IPS DF 19.7 (cell line): ENCODE measurements around the gene TUBB3.

Experiments used
- DNase-seq: peaks from one replicate; pipeline ENCODE4 v3.0.0-alpha.2; 2013; ENCODE audit warnings: low read depth, low spot score

The TUBB3 gene

DNA sequence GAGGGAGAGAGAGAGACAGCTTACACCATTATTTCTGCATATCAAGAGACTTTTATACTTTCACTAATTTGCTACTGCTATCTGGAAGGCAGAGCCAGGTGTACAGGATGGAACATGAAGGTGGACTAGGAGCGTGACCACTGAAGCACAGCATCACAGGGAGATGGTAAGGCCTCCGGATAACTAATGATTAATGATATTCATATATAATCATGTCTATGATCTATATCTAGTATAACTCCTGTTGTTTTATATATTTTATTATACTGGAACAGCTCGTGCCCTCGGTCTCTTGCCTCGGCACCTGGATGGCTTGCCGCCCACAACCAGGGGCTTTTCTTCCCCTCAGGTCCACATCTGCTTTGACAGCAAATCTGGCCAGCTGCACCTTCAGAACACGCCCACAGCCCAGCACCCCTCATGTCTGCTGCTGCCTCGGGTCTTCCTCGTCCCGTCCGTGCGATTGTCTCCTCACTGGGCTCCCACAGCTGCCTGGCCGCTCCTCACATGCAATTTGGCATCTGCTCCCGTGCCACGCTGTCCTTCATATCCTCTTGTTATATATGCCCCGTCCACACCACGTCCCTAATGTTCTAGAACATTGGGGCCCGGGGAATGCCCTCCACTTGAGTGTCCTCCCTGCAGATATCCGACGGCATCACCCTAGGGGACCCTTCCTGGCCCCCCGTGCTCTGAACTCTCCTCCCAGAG lies 15.2 kb downstream of the TUBB3 start:
- DNase-seq = no peak

DNA sequence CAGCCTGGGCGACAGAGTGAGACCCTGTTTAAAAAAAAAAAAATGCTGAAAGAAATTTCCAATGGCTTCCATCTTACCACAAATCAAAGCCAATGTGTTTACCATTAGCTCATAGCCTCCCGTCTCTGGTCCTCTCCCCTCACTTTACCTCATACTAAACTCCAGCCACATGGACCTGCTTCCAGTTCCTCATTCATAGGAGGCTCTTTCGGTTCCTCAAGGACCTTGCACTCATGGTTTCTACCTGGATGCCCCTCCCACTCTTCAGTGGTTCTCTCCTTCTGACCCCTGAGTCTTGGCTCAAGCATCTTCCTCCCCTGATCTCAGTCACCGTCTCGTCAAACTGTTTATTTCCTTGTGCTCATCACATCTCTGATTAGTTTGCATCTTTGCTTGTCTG lies 21.6 kb downstream of the TUBB3 start:
- DNase-seq = no peak

DNA sequence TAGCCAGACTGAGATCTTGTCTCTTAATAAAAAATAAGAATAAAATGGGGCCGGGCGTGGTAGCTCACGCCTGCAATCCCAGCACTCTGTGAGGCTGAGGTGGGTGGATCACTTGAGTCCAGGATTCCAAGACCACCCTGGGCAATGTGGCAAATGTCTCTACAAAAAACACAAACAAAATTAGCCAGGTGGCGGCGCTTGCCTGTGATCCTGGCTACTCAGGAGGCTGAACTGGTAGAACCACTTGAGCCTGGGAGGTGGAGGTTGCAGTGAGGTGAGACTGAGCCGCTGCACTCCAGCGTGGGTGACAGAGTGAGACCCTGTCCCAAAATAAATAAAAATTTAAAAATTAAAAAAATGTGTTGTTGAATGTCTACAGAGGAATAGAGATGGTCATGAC lies 22.5 kb downstream of the TUBB3 start:
- DNase-seq = no peak

DNA sequence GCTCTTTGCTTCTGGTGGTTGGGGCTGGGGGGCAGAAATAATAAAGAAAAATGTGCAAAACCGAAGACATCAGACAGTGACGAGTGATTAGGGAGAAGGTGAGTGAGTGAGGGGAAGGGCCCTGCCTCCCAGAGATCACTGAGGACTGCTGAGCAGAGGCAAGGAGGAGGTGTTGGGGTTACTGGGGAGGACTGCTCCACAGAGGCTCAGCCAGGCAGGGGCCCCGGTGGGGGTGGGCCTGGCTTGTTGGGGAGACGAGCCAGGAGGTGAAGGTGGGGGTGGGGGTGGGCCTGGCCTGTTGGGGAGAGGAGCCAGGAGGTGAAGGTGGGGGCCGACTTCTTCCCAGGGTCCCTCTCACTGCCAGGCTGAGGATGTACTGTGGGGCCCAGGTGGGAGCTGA lies 23.4 kb downstream of the TUBB3 start:
- DNase-seq = no peak

DNA sequence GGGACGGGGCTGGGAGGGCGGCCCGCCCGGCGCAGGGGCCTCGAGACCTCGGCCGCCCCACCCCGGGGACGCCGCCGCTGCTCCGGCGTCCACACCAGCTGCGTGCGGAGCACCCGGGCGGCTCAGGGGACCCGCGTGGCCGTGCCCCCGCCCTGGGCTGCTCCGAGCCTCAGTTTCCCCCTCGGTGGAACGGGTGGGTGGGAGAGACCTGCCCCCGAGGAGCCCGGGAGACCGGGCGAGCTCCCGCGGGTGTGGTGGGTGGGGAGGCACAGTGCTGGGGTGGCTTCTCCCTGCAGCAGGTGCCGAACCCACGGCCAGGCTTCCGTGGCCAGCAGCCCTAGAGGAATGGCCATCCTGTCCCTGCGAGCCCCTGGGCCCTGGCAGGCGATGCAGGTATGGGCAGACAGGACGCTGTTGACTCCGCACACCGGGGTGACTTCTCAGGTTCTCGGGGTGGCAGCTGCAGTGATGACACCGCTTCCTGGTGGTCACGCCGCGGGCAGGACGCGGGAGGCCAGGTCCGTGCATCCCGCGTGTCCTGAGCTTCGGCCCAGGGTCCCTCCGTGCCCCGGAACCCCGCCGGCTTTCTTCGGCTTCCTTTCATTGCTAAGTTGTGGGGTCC lies 26.1 kb downstream of the TUBB3 start:
- DNase-seq = no peak

DNA sequence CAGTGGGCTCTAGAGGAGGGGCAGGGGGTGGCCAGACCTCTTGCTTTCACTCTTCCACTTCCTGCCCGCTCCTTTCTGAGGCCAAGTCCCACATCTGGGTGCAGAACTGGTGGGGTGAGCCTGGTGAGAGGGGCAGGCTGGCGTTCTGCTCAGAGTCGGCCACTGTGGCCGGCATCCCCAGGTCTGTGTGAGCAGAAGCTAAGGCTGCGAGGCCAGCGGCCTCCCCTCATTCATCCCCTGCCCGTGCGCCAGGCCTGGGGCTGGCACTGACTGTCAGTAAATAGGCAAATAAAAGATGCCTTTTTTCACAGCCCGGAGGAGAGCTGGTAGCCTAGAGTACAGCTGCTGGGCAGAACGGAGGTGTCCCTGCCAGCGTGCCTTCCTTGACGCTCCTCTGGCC lies 26.6 kb downstream of the TUBB3 start:
- no peak for DNase-seq

DNA sequence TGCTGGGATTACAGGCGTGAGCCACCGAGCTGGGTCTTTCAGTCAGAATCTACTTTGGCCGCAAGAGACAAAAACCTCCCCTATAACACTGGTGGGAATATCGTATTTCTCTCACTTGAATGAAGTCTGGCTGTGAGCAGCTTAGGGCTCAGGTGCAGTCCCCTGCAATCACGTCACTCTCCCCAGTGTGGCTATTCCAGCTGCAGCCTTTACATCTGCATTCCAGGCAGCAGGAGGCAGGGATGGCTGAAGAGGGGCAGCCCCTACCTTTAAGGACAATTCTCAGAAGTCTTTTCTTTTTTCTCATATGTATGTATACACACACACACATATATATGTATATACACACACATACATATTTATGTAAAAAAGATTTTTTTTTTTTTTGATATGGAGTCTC lies 28.4 kb downstream of the TUBB3 start:
- DNase-seq = no peak

DNA sequence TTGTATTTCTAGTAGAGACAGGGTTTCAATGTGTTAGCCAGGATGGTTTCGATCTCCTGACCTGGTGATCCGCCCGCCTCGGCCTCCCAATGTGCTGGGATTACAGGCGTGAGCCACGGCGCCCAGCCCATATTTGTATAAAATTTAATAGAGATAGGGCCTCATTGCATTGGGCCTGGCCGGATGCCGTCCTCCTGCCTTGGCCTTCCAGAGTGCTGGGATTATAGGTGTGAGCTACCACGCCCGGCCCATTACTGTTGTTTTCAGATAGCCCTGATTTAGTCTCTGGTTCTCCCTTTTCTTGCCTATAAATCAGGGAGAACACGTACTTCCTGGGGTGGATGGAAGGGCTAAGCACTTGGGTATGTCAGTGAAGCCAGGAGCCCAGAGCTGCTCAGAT lies 28.9 kb downstream of the TUBB3 start:
- DNase-seq = no peak

DNA sequence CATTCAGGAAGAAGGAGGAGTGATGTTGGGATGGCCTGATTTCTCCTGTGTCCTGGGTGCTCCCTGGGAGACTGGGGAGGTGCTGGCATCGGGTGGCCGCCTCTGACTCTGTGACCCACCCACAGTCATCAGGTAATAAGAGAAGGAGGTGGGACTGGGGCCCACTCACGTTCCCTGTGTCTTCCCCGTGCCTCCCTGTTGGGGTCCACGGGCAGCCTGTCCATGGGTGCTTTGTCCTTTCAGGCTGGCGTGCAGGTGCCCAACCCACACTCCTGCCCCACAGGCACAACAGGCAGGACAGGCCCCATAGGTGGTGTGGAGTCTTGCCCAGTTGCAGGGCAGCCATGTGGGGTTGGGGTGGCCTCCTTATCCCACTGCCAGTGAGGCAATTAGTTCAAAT lies 29.4 kb downstream of the TUBB3 start:
- no peak for DNase-seq

DNA sequence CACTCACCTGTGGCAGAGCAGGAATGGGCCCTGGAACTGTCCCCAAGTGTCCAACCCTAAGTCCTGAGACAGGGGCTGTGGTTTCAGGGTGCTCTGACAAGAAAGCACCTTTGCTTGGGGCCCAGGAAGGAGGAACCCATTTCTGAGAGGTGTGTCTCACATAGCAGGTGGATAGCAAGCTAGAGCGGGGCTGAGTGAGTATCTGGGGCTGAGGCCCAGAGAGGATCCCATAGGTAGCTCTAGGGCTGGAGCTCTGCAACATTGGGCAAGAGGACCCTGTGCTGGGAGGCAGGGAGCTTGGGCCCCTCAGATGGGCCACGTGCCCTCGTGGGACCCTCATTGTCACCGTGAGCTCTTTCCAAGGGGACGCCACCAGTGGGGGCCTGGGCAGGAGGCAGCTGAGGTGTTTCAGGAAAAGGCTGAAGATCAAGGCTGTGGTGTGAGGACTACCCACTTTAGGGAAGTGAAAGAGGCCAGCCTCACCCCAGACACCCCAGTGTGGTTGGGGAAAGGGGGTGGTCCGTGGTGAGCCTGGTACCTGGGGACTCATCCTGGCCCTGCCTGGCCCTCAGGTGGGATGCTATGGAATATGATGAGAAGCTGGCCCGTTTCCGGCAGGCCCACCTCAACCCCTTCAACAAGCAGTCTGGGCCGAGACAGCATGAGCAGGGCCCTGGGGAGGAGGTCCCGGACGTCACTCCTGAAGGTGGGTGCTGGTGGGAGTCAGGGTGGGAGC lies 30.7 kb downstream of the TUBB3 start:
- no peak for DNase-seq

DNA sequence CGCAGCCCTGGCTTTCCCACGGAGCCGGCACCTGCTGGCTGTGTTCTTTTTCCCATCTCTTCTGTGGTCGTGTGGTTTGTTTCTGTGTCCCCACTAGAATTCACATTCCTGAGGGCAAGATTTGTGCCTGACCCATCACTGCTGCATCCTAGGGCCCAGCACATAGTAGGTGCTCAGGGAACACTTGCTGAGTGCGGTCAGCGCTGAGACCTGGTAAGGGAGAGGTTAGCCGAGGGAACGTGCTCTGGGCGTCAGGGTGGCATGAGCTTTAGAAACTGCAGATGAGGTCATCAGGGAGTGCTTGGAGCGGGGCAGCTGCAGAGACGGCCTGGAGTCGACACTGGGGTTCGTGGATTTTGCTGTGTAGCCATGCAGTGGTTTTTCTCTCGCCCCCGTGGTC lies 31.3 kb downstream of the TUBB3 start:
- no peak for DNase-seq

DNA sequence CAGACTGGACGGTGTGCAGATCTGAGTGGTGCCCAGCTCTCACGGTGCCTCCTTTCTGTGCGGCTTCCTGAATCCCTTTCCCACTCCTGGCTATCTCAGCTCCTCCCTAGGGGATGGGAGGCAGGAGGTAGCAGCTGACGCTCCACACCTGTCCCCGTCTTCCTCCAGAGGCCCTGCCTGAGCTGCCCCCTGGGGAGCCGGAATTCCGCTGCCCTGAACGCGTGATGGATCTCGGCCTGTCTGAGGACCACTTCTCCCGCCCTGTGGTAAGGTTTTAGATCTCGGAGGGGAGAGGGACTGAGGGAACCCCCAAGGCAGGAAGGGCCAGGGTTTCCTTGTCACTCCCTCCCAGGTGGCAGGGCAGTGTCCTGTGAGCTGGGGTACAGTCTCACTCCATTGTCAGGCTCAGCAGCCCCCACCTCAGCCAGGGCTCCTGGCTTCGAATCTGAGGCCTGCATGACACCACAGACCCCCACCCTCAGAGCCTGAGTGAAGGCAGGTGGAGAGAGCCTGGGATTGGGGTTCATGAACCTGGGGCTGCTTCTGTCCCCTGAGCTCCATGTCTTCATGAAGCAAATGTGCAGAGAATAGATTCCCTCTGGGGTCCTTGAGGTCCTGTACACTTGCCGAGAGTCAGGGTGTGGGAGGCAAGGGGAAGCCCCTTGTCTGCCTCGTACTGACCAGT lies 32.0 kb downstream of the TUBB3 start:
- no peak for DNase-seq

DNA sequence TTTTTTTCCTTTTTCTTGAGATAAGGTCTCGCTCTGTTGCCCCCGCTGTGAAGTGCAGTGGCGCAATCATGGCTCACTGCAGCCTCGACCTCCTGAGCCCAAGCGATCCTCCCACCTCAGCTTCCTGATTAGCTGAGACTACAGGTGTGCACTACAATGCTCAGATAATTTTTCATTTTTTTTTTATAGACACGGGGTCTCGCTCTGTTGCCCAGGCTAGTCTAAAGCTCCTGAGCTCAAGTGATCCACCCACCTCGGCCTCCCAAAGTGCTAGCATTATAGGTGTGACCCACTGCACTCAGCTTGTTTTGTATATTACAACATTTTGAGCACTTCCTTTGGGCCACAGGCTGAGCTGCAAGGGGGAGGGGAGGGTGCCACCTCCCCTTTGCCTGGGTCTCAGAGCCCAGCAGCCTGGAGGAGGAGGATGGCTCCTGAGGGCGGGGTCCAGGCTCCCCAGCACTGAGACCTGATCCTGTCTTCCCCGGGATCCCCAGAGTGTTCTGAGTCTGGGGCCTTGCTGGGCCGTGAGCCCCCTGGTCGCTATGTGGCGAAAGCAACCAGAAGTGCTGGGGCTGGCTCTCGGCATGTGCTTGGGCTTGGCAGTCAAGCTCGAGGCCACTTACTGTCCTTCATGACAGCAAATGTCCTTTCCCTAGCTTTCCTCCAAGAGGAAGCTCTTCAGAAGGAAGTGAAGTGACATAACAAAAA lies 33.5 kb downstream of the TUBB3 start:
- DNase-seq = no peak

DNA sequence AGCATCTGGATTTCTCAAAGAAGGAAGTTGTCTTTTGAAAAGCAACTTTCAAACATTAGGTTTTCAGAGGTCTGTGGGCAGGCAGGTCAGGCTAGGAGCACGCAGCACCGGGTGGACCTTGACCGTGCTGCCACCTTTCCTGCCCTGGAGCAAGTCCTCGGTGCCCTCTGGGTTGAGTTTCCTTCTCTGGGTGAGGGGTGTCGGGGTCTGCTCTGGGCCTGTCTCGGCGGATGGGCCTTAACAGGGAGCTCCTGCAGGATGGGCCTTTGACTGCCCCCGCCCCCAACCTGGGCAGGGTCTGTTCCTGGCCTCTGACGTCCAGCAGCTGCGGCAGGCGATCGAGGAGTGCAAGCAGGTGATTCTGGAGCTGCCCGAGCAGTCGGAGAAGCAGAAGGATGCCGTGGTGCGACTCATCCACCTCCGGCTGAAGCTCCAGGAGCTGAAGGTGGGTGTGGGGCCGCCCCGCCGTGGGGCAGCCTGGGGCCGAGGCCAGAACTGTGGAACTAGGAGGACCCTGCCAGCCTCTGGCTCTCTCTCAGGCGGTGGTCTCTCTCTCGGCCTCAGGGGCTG lies 34.2 kb downstream of the TUBB3 start:
- no peak for DNase-seq

DNA sequence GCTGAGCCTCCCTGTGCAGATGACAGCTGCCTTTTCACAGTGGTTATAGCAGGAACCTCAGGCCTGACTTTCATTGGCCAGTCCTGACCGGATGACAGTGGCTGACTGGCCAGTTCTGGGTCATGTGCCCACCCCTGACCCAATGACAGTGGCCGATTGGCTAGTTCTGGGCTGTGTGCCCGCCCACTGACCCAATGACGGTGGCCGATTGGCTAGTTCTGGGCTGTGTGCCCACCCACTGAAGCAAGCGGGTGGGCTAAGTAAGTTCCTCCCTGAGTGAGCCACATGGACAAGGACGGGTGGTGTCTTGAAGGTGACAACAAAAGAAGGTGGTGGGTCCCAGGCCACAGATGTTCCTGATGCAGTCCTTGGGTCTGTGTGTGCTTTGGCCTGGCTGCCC lies 34.9 kb downstream of the TUBB3 start:
- peak; percentile 69 for DNase-seq

DNA sequence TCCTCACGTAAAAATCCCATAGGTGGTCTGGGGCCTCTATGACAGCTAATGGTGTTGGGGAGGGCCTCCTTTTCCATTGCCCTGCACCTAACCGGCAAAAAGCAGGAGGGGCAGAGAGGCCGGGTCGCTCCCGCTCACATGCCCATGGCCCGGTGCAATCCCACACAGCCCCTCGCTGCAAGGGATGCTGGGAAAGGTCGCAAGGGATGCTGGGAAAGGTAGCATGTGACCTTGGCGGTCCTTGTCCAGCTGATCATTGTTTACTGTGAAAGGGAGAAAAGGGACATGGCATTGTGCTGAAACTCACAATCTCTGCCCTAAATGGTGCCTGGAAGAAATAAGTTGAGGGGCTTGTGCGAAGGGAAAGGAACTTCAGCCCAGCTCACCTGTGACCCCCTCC lies 35.5 kb downstream of the TUBB3 start:
- no peak for DNase-seq

DNA sequence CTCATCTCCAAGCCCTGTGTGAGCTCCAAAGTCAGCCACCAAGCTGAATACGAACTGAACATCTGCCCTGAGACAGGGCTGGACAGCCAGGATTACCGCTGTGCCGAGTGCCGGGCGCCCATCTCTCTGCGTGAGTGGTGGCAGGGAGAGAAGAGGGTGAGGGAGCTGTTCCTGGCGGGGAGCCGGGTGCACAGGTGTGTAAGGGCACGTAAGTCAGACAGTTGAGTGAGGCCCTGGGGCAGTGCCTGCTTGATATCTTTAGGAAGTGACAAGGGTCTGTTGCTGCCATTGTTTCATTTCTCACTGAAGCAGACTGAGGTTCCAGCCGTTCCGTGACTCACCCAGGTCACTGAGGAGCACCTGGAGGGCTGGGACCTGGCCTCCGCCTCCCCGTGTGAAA lies 37.8 kb downstream of the TUBB3 start:
- no peak for DNase-seq

DNA sequence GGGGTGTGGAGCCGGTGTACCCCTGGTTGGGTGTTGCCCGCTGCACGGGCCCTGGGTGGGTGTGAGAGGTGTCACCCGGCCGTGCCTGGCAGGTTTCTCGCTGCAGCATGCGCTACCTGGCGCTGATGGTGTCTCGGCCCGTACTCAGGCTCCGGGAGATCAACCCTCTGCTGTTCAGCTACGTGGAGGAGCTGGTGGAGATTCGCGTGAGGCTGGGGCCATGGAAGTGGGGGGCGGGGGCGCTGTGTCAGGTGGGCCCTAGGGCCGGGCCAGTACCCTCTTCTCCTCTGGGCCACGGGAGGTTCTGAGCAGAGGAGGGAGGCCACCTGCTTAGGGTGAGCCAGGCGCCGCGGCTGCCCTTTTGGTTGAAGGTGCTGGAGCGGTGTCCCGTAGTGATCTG lies 38.8 kb downstream of the TUBB3 start:
- DNase-seq = no peak

DNA sequence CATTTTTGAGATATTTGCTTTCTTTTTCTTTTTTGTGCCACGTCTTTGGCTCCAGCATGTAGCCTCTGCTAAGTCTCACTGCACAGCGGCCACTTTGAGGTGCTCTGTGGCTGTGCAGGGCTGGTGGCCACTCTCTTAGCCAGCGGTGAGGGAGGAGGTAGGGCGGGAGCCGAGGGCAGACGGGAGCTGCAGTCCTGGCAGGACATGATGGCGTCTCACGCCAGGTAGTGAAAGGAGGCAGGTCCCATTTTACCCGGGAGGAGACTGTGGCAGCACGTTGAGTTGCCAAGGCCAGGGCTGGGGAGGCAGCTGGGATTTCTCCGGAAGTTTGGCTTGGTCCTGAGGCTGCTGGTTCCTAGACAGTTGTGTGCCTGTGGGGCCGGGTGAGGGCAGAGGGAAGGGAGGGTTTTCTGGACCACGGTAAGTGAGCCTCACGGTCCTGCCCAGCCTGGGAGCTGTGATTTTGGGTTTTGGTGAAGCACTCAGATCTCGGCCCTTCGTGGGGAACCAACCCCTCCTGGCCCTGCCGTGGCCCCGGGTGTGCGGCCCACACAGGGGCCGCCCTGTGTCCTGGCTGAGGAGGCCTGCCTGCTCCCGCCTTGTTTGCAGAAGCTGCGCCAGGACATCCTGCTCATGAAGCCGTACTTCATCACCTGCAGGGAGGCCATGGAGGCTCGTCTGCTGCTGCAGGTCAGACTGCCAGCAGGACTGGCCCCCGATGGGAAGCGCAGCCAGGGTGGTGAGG lies 39.8 kb downstream of the TUBB3 start:
- no peak for DNase-seq

DNA sequence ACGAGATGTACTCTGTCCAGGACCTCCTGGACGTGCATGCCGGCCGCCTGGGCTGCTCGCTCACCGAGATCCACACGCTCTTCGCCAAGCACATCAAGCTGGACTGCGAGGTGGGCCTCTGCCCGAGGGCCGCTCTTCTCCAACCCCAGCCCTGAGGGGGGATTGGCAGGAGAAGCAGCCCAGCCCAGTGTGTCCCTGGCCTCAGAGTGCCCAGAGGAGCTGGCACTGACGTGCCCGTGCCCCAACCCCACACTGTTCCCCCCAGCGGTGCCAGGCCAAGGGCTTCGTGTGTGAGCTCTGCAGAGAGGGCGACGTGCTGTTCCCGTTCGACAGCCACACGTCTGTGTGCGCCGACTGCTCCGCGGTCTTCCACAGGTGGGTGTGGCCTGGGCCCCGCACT lies 41.1 kb downstream of the TUBB3 start:
- no peak for DNase-seq
